Measurements from ENCODE around the gene CADM1. TPM values are rescaled to one million over a fixed set of nuclear protein-coding genes. Genes with fewer than 3 reads are reported as not detected.

Gene CADM1
- polyA plus RNA-seq, 1 donor (not counting 4 experiments of a cell fraction or from before 2014, with no cell fraction given) = 9.5 TPM

DNA sequence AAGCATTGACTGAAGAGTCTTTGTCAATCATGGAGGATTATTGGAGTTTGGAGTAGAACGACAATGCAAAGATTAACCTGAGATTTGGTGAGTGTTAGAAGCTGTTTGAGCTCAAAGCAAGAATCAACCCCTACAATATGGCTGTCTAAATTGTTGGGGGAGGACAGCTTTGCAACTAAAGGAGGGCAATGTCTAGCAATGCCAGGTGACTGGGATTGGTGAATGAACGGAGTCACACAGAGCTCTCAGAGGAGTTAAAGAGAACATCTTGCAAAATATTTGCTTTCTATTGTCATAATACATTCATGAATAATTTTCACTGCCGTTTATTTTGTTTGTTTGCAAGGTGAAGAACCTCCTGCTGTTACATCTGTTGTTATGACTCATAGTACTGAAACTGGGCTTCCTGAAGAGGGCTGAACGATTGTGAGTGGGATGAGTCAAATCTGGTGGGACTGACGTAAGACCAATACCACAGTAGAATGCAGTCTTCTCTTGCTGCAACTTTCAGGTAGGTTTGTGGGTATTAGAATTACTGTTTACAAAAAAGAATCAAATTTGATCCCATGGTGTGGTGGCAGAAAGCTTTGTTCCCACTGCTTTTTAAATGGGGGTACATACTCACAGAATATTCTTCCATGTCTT, 281.9 kb downstream of the CADM1 start:
- dilution Hi-C loops (cut with MboI; ENCODE audit: extremely low pct_ligation_motif_present, low sequenced_read_pairs) = no loop called here
- Histone ChIP-seq H3K27ac (ENCODE audit: control insufficient read depth, insufficient read depth, low read length) (peak overlapping the region; percentile 85), H3K4me1 (ENCODE audit: control insufficient read depth, extremely low read depth, insufficient read depth, low read length) (peaks cover 20% of the 10 kb centered on the region), H3K27me3 (ENCODE audit: control insufficient read depth, extremely low read depth, insufficient read depth, low read length) (no peaks in the 10 kb centered on the region), H3K79me2 (ENCODE audit: control insufficient read depth, insufficient read depth, low read length) (no peaks in the 10 kb centered on the region), H3K4me2 (ENCODE audit: control insufficient read depth, extremely low read depth, insufficient read depth, low read depth, low read length) (peak overlapping the region; percentile 72), H3K36me3 (ENCODE audit: control insufficient read depth in 2 of 2, extremely low read depth in 1 of 2, insufficient read depth in 2 of 2, low read length in 2 of 2) (no peaks in the 10 kb centered on the region), H3K9me1 (ENCODE audit: control insufficient read depth, extremely low read depth, insufficient read depth, low read length) (no peaks in the 10 kb centered on the region), H3K9me3 (ENCODE audit: control insufficient read depth, low read depth, low read length) (no peaks in the 10 kb centered on the region), H3K4me3 (ENCODE audit: control insufficient read depth in 2 of 3, extremely low read depth in 1 of 3, insufficient read depth in 2 of 3, low read depth in 1 of 3, low read length in 3 of 3) (peak overlapping the region in 1 of 3 experiments; percentile 8), H3K9ac (ENCODE audit: control insufficient read depth, extremely low read depth, insufficient read depth, low read length) (peak overlapping the region; percentile 31), H2AFZ (ENCODE audit: control insufficient read depth, low read length) (peak overlapping the region; percentile 58), H4K20me1 (ENCODE audit: control insufficient read depth, extremely low read depth, insufficient read depth, low read length) (no peaks in the 10 kb centered on the region)
- FAIRE-seq (peak; percentile 94), DNase-seq (ENCODE audit: low read depth, low spot score) (peak; percentile 56)
- no peak for TF ChIP-seq EZH2 (IDR thresholded peaks at IDR 0.05; ENCODE audit: low read length)
- TF ChIP-seq, protein P1, sequence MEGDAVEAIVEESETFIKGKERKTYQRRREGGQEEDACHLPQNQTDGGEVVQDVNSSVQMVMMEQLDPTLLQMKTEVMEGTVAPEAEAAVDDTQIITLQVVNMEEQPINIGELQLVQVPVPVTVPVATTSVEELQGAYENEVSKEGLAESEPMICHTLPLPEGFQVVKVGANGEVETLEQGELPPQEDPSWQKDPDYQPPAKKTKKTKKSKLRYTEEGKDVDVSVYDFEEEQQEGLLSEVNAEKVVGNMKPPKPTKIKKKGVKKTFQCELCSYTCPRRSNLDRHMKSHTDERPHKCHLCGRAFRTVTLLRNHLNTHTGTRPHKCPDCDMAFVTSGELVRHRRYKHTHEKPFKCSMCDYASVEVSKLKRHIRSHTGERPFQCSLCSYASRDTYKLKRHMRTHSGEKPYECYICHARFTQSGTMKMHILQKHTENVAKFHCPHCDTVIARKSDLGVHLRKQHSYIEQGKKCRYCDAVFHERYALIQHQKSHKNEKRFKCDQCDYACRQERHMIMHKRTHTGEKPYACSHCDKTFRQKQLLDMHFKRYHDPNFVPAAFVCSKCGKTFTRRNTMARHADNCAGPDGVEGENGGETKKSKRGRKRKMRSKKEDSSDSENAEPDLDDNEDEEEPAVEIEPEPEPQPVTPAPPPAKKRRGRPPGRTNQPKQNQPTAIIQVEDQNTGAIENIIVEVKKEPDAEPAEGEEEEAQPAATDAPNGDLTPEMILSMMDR (optimal IDR thresholded peaks at IDR 0.05 in 1 of 3, IDR thresholded peaks at IDR 0.05 in 1 of 3, conservative IDR thresholded peaks at IDR 0.05 in 1 of 3; ENCODE audit: extremely low read depth in 1 of 3, insufficient read depth in 2 of 3, low read length in 3 of 3) = no peak

DNA sequence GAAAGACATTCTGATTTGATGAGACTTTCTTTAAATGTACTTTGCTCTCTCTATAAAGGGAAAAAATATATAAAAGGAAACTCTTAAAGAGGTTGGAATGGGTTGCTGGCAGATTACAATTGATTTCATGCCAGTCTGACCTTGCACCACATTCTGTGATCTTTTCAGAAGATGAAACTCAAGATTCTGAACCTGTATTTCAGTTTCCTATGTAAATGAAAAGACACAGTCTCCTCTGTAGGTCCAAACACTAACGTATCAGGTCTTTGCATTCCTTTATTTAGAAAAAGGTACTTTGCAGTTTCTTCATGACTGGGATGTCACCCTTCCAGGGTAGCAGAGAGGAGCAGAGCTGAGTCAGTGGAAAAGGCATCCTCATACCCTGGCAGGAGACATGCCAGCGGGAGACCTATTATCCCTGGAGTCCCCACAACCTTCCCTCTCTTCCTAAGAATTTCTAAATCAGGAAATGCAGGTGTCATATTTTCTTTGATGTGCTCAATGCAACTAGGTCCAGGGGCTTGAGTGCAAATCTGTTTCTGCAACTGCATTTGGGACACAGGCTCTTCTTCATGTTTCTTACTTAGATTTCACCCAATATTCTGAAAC, 282.6 kb downstream of the CADM1 start:
- FAIRE-seq = no peak
- Histone ChIP-seq H3K4me2 (ENCODE audit: control insufficient read depth, extremely low read depth, insufficient read depth, low read depth, low read length) (peak overlapping the region; percentile 72), H2AFZ (ENCODE audit: control insufficient read depth, low read length) (no peak overlapping the region), H3K9me1 (ENCODE audit: control insufficient read depth, extremely low read depth, insufficient read depth, low read length) (no peaks in the 10 kb centered on the region), H3K4me1 (ENCODE audit: control insufficient read depth, extremely low read depth, insufficient read depth, low read length) (peaks cover 15% of the 10 kb centered on the region), H3K9me3 (ENCODE audit: control insufficient read depth, low read depth, low read length) (no peaks in the 10 kb centered on the region), H3K27ac (ENCODE audit: control insufficient read depth, insufficient read depth, low read length) (peak overlapping the region; percentile 85), H3K79me2 (ENCODE audit: control insufficient read depth, insufficient read depth, low read length) (no peaks in the 10 kb centered on the region), H3K4me3 (ENCODE audit: control insufficient read depth in 2 of 3, extremely low read depth in 1 of 3, insufficient read depth in 2 of 3, low read depth in 1 of 3, low read length in 3 of 3) (no peak overlapping the region), H3K36me3 (ENCODE audit: control insufficient read depth in 2 of 2, extremely low read depth in 1 of 2, insufficient read depth in 2 of 2, low read length in 2 of 2) (no peaks in the 10 kb centered on the region), H3K27me3 (ENCODE audit: control insufficient read depth, extremely low read depth, insufficient read depth, low read length) (no peaks in the 10 kb centered on the region), H3K9ac (ENCODE audit: control insufficient read depth, extremely low read depth, insufficient read depth, low read length) (peak overlapping the region; percentile 25), H4K20me1 (ENCODE audit: control insufficient read depth, extremely low read depth, insufficient read depth, low read length) (no peaks in the 10 kb centered on the region)
- no peak for DNase-seq (ENCODE audit: low read depth, low spot score)
- TF ChIP-seq EZH2 (IDR thresholded peaks at IDR 0.05; ENCODE audit: low read length) = no peak
- TF ChIP-seq, protein P1 (optimal IDR thresholded peaks at IDR 0.05 in 1 of 3, IDR thresholded peaks at IDR 0.05 in 1 of 3, conservative IDR thresholded peaks at IDR 0.05 in 1 of 3; ENCODE audit: extremely low read depth in 1 of 3, insufficient read depth in 2 of 3, low read length in 3 of 3) = no peak
- dilution Hi-C loops (cut with MboI; ENCODE audit: extremely low pct_ligation_motif_present, low sequenced_read_pairs) = no loop called here

All from keratinocyte (primary cell).